ENCODE measurements around the gene ADAMTS12. TPM values are rescaled to one million over a fixed set of nuclear protein-coding genes. Genes with fewer than 3 reads are reported as not detected.

Gene ADAMTS12
- total RNA-seq, 2 donors from 2014 or later: 0.42 to 1.1 TPM

- H3K27ac ChIP-seq: no peak overlapping the region
- no peaks in the 10 kb centered on the region for H3K4me1 ChIP-seq
- no peaks in the 10 kb centered on the region for H3K36me3 ChIP-seq
- H3K9me3 ChIP-seq: no peaks in the 10 kb centered on the region
- H3K4me3 ChIP-seq: no peak overlapping the region
- H3K9ac ChIP-seq (ENCODE audit: low read depth in 2 of 2, low read length in 2 of 2): no peak overlapping the region
- intact Hi-C loops (cut with DNase I): no loop called here
- DNase-seq: no peak
- no peak for TF ChIP-seq CTCF (IDR thresholded peaks at IDR 0.05)
- no peaks in the 10 kb centered on the region for H3K27me3 ChIP-seq
These were observed 220.0 kb downstream of the ADAMTS12 start for GRCh38 chr5:33671700-33672291.

GRCh38 chr5:33662722-33663427, 228.9 kb downstream of the ADAMTS12 start:
- Histone ChIP-seq H3K9me3 (no peaks in the 10 kb centered on the region), H3K4me3 (no peak overlapping the region), H3K9ac (ENCODE audit: low read depth in 2 of 2, low read length in 2 of 2) (no peak overlapping the region), H3K36me3 (no peaks in the 10 kb centered on the region), H3K27ac (no peak overlapping the region), H3K4me1 (no peaks in the 10 kb centered on the region), H3K27me3 (no peaks in the 10 kb centered on the region)
- no peak for TF ChIP-seq CTCF (IDR thresholded peaks at IDR 0.05)
- DNase-seq: no peak
- intact Hi-C loops (cut with DNase I): no loop called here

GRCh38 chr5:33659526-33660169, 232.1 kb downstream of the ADAMTS12 start:
- no peak for TF ChIP-seq CTCF (IDR thresholded peaks at IDR 0.05)
- no peaks in the 10 kb centered on the region for H3K27me3 ChIP-seq
- DNase-seq: no peak
- no peak overlapping the region for H3K27ac ChIP-seq
- intact Hi-C loops (cut with DNase I): no loop called here
- H3K4me3 ChIP-seq: no peak overlapping the region
- H3K9me3 ChIP-seq: no peaks in the 10 kb centered on the region
- H3K36me3 ChIP-seq: no peaks in the 10 kb centered on the region
- no peak overlapping the region for H3K9ac ChIP-seq (ENCODE audit: low read depth in 2 of 2, low read length in 2 of 2)
- no peaks in the 10 kb centered on the region for H3K4me1 ChIP-seq

GRCh38 chr5:33657804-33658440, 233.9 kb downstream of the ADAMTS12 start:
- Histone ChIP-seq H3K27me3 (no peaks in the 10 kb centered on the region), H3K27ac (no peak overlapping the region), H3K36me3 (no peaks in the 10 kb centered on the region), H3K9ac (ENCODE audit: low read depth in 2 of 2, low read length in 2 of 2) (no peak overlapping the region), H3K4me1 (no peaks in the 10 kb centered on the region), H3K9me3 (no peaks in the 10 kb centered on the region), H3K4me3 (no peak overlapping the region)
- no peak for TF ChIP-seq CTCF (IDR thresholded peaks at IDR 0.05)
- no peak for DNase-seq
- intact Hi-C loops (cut with DNase I): no loop called here

- no peak for DNase-seq
These were observed 234.6 kb downstream of the ADAMTS12 start for GRCh38 chr5:33657176-33657575.

More at GRCh38 chr5:33657176-33657575, 234.6 kb downstream of the ADAMTS12 start:
- H3K36me3 ChIP-seq: no peaks in the 10 kb centered on the region
- intact Hi-C loops (cut with DNase I): no loop called here
- no peak overlapping the region for H3K9ac ChIP-seq (ENCODE audit: low read depth in 2 of 2, low read length in 2 of 2)
- H3K4me1 ChIP-seq: no peaks in the 10 kb centered on the region
- TF ChIP-seq CTCF (IDR thresholded peaks at IDR 0.05): no peak
- H3K9me3 ChIP-seq: no peaks in the 10 kb centered on the region
- no peaks in the 10 kb centered on the region for H3K27me3 ChIP-seq
- no peak overlapping the region for H3K27ac ChIP-seq
- no peak overlapping the region for H3K4me3 ChIP-seq
